ENCODE data around the gene PCDHGA7.
"Not testable (repeated sequence)": the region's sequence is repeated elsewhere in the genome, so short reads cannot be mapped to it uniquely, and the experiment has no call there.

Gene PCDHGA7

GRCh38 chr5:141403387-141403786, 20.8 kb downstream of the PCDHGA7 start:
- Histone ChIP-seq H3K4me1 (ENCODE audit: control insufficient read depth, insufficient read depth, low read length) (no peaks in the 10 kb centered on the region), H3K9me3 (ENCODE audit: control insufficient read depth, insufficient read depth, low read depth, low read length) (no peaks in the 10 kb centered on the region; the same call in 1 of the 2 replicates), H3K36me3 (ENCODE audit: control insufficient read depth in 2 of 2, insufficient read depth in 1 of 2, low read length in 2 of 2) (no peaks in the 10 kb centered on the region), H3K4me3 (ENCODE audit: low read depth, low read length) (no peak overlapping the region), H3K27ac (ENCODE audit: extremely low read depth, low read depth, low read length) (no peak overlapping the region)
- CTCF ChIA-PET = interaction anchor here (0.8 kb wide), 2 partner anchors 21 to 154 kb away, joined by 3 to 4 read pairs; partner anchors contain the start of gene PCDHGA7
- POLR2A ChIA-PET = no interaction called here
- TF ChIP-seq PRDM4 (tag by site-specific recombination; IDR thresholded peaks at IDR 0.05) = no peak
- no peak for TF ChIP-seq ZNF157 (tag by site-specific recombination; IDR thresholded peaks at IDR 0.05)

GRCh38 chr5:141407790-141408505, 25.4 kb downstream of the PCDHGA7 start, which contains the start of gene PCDHGB6:
TSS of gene PCDHGB6 (plus strand) at chr5:141408021. CDS start at chr5:141408203, 182 bp downstream.
- H3K27ac ChIP-seq (ENCODE audit: extremely low read depth, low read depth, low read length); H3K4me1 ChIP-seq (ENCODE audit: control insufficient read depth, insufficient read depth, low read length); H3K9me3 ChIP-seq (ENCODE audit: control insufficient read depth, insufficient read depth, low read depth, low read length); POLR2A ChIA-PET; H3K4me3 ChIP-seq (ENCODE audit: low read depth, low read length); H3K36me3 ChIP-seq (ENCODE audit: control insufficient read depth in 2 of 2, insufficient read depth in 1 of 2, low read length in 2 of 2): not testable (repeated sequence)
- CTCF ChIA-PET = interaction anchor here (0.8 to 2.9 kb wide), 4 partner anchors 9 to 158 kb away, joined by 3 to 14 read pairs (median 6); partner anchors contain the start of genes PCDHGA8 and PCDHGB7

GRCh38 chr5:141409598-141410306, 27.2 kb downstream of the PCDHGA7 start:
- POLR2A ChIA-PET = no interaction called here
- Histone ChIP-seq H3K36me3 (ENCODE audit: control insufficient read depth in 2 of 2, insufficient read depth in 1 of 2, low read length in 2 of 2) (no peaks in the 10 kb centered on the region), H3K27ac (ENCODE audit: extremely low read depth, low read depth, low read length) (no peak overlapping the region), H3K9me3 (ENCODE audit: control insufficient read depth, insufficient read depth, low read depth, low read length) (no peaks in the 10 kb centered on the region), H3K4me1 (ENCODE audit: control insufficient read depth, insufficient read depth, low read length) (no peaks in the 10 kb centered on the region), H3K4me3 (ENCODE audit: low read depth, low read length) (no peak overlapping the region)
- no peak for TF ChIP-seq ZNF248 (tag by site-specific recombination; IDR thresholded peaks at IDR 0.05)
- TF ChIP-seq ZNF426 (tag by site-specific recombination; IDR thresholded peaks at IDR 0.05) = no peak
- no peak for TF ChIP-seq ZNF433 (tag by site-specific recombination; IDR thresholded peaks at IDR 0.05; ENCODE audit: low read depth)
- no peak for TF ChIP-seq ZFHX2 (tag by site-specific recombination; conservative IDR thresholded peaks at IDR 0.05)
- no peak for TF ChIP-seq SCRT1 (tag by site-specific recombination; IDR thresholded peaks at IDR 0.05; ENCODE audit: borderline replicate concordance)
- no peak for TF ChIP-seq ZNF202 (tag by site-specific recombination; IDR thresholded peaks at IDR 0.05; ENCODE audit: borderline replicate concordance)
- no peak for TF ChIP-seq MZF1 (tag by site-specific recombination; IDR thresholded peaks at IDR 0.05; ENCODE audit: borderline replicate concordance)
- TF ChIP-seq ZNF629 (tag by site-specific recombination; IDR thresholded peaks at IDR 0.05) = no peak
- no peak for TF ChIP-seq HIC1 (tag by site-specific recombination; IDR thresholded peaks at IDR 0.05)
- TF ChIP-seq GLI4 (tag by site-specific recombination; IDR thresholded peaks at IDR 0.05) = no peak
- no peak for TF ChIP-seq KLF16 (tag by site-specific recombination; IDR thresholded peaks at IDR 0.05)
- TF ChIP-seq ZIC2 (tag by site-specific recombination; IDR thresholded peaks at IDR 0.05) = no peak
- TF ChIP-seq ZNF404 (tag by site-specific recombination; IDR thresholded peaks at IDR 0.05) = no peak
- TF ChIP-seq SP7 (tag by site-specific recombination; IDR thresholded peaks at IDR 0.05) = no peak
- no peak for TF ChIP-seq PRDM1 (tag by site-specific recombination; IDR thresholded peaks at IDR 0.05)
- no peak for TF ChIP-seq ZBTB1 (tag by site-specific recombination; IDR thresholded peaks at IDR 0.05)
- TF ChIP-seq ZNF513 (tag by site-specific recombination; IDR thresholded peaks at IDR 0.05) = no peak
- no peak for TF ChIP-seq ZNF514 (tag by site-specific recombination; IDR thresholded peaks at IDR 0.05)
- no peak for TF ChIP-seq ZNF596 (tag by site-specific recombination; IDR thresholded peaks at IDR 0.05)
- CTCF ChIA-PET = interaction anchor here (0.7 to 1.0 kb wide), 2 partner anchors 148 to 167 kb away, joined by 3 to 4 read pairs; no protein-coding TSS in a partner anchor
